GM12892 (cell line): Measurements from ENCODE around the gene EPN1.

ENCODE experiments used
- POLR2A ChIP-seq: IDR thresholded peaks from 2 replicates; pipeline ENCODE4 v1.6.1; 2011; ENCODE audit warnings: low read depth, low read length, control low read depth
- POLR2AphosphoS5 ChIP-seq: IDR thresholded peaks from 2 replicates; pipeline ENCODE4 v1.6.1; 2011; ENCODE audit warnings: low read depth, low read length, control low read depth

- no peak for TF ChIP-seq POLR2A
- peak; percentile 38; the same call in 1 of the 2 replicates for TF ChIP-seq POLR2AphosphoS5
These were observed 36.1 kb upstream of the EPN1 start for GRCh38 chr19:55638864-55639359.
